Measurements from ENCODE around the gene ALDH1L1.

ALDH1L1 gene

DNA sequence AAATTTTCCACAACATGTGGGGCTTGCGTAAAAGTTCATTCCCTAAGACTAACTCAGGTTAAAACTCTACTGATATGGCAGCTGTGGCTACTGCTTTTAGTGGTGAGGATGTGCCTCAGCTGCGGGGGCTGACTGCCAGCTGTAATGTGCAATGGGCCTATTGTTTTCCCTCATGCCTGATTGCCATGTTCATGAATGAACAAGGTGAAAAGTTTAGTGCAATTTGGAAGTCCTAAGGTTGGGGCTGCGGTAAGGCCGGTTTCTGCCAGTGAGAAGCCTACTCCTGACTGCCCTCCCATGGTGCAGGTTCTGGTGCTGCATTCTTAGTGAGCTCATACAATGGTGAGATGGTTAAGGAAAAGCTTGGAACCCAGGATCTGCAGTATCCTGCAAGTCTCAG is 10.9 kb upstream of the ALDH1L1 start:
- no peak for DNase-seq

DNA sequence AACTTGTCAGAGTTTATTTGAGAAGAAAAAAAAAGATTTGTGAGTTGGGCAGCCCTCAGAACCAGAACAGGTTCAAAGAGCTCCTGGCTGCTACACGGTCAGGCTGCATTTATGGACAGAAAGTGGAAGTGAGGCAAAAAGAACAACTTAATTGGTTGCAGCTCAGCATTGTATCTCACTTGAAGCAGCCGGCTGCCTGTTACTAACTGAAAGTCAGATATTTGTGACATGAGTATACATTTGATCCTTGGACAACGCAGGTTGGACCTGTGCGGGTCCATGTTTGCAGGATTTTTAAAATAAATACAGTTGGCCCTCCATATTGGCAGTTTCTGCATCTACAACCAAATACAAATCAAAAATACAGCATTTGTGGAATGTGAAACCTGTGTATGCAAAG is 7.5 kb upstream of the ALDH1L1 start:
- DNase-seq = no peak

DNA sequence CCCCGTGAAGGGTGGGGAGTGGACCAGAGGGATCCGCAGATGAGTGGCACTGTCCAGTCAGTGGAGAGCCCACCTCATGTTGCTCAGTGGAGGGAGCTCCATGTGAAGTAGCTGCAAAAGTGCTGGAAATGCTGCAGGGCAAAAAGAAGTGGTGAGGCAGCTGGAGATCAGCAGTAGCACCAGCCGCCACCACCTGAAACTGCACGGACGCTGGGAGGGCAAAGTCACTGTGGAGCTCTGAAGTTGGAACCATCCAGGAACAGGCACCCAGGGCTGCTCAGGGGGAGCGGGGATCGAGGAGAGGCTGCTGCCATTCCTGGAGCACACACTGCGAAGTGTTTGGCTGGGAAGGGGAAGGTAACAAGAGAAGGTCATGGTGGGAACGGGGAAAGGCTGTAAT is 6.4 kb upstream of the ALDH1L1 start:
- no peak for DNase-seq

- no peak for DNase-seq
Observed at GRCh38 chr3:126186271-126186670, 5.9 kb upstream of the ALDH1L1 start.

GRCh38 chr3:126184465-126185000 is 4.1 kb upstream of the ALDH1L1 start:
- DNase-seq = no peak

GRCh38 chr3:126181398-126181725 is 976 bp upstream of the ALDH1L1 start:
- DNase-seq = no peak

- DNase-seq = no peak
Observed at GRCh38 chr3:126179825-126180476, 435 bp downstream of the ALDH1L1 start.

GRCh38 chr3:126170073-126170777 is 10.2 kb downstream of the ALDH1L1 start:
- no peak for DNase-seq

- DNase-seq = no peak
Observed at GRCh38 chr3:126167566-126167965, 12.8 kb downstream of the ALDH1L1 start.

GRCh38 chr3:126166009-126166408 is 14.4 kb downstream of the ALDH1L1 start:
- DNase-seq = no peak

DNA sequence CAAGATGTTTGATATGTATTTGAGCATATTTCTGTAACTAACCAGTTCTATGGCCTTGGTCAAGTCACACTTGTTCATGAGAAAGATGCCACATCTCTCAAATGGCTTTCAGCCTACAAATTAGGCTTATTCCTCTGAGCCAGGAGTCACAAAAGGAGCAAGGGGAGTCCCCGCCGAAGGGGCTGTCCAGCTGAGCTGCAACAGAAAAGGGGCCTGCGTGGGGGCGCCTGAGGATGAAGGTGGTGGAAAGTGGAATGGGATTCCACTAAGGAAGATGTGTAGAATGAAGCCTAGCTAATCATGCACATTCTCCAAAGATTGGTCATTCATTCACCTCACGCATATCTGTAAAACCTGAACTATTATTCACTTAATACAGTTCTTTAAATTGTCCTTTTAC is 19.1 kb downstream of the ALDH1L1 start:
- no peak for DNase-seq

DNA sequence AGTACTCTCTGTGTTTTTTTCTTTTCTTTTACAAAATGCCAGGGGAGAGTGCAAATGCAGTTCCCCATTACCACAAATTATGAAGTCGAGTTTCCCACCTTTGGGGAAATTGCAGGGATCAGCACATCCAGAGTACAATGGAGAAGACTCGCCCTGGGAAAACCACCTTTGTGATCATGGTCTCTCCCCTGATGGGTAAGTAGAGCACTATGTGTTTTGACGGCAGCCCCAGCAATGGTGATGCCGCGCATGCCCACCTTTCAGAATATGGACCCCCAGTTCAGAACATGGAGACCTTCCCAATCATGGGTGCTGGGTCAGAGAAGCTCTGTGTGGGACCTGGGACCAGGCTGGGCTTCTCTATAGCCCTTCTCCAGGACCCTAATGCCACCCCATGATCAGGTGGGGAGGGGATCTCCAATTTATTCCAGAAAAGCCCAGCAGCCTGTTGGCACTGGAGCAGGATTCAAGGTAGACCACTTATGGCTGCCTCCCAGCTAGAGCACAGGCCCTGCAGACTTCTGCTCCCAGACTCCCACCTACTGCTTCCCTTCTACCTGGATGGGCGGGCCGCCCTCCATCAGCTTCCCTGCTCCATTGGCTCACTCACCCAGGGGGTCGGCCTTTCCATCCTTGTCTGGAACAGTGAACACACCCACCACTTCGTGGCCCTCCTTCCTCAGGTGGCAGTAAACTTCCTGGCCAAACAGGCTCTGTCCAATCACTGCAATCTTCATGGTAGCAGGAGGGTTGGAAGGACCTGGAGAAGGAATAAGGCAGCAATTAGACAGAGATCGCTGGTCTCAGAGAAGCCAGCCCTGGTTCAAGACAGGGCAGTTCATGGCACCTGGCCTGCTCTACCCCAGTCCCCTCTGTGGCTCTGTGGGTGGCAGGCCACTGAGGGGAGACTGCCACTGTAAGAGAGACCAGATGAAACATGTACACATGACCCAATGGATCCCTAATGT is 19.9 kb downstream of the ALDH1L1 start:
- no peak for DNase-seq

GRCh38 chr3:126159476-126159875 is 20.9 kb downstream of the ALDH1L1 start:
- no peak for DNase-seq

GRCh38 chr3:126158912-126159454 is 21.4 kb downstream of the ALDH1L1 start:
- DNase-seq = no peak

- no peak for DNase-seq
Observed at GRCh38 chr3:126158016-126158911, 22.1 kb downstream of the ALDH1L1 start.

DNA sequence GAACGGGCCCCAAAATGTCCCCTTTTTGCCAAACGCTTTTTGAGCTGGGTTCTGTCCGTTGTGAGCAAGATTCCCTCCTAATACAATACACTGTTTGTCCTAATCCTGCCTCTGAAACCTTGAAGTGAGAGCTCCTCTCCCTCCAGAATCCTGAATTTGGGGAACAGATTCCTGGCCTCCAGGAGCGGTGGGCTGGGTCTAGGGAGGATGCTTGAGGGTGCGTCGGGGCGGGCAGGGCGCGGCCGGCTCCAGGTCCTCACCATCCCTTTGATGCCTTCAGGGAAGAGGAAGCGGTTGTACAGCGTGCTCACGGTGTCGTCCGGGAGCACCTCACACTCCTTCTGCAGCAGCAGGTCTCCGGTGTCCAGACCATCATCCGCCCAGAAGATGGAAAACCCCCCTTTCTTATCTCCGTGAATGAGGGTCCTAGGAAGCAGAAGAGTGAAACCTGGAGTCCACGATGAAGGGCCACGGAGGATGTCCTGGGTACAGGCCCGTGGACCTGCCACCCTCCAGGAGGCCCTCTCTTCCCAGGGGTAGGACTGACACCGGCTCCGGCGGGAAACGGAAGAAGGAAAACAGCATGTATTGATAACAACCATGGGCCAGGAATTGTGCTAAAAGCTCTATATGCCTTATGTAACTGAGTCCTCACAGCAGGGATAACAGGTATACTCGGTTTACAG is 23.2 kb downstream of the ALDH1L1 start:
- no peak for DNase-seq

DNA sequence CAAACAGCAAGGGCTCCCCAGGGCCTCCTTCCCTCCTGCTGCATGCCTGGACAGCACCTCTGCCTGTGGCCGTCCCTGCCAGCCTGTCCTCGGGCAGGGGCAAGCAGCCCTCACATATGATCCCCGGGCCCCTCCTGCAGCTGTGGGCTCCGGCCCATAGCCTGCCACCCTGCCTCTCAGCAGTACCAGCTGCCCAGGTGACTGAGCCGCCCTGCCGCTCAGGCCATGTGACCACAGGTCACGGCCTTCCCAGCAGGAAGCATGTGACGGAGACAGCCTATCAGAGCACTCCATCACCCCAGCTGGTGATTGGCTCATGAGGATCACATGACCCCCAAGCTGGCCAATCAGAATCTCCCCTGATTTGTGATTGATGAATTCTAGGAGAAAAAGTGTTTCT is 23.9 kb downstream of the ALDH1L1 start:
- DNase-seq = no peak

DNA sequence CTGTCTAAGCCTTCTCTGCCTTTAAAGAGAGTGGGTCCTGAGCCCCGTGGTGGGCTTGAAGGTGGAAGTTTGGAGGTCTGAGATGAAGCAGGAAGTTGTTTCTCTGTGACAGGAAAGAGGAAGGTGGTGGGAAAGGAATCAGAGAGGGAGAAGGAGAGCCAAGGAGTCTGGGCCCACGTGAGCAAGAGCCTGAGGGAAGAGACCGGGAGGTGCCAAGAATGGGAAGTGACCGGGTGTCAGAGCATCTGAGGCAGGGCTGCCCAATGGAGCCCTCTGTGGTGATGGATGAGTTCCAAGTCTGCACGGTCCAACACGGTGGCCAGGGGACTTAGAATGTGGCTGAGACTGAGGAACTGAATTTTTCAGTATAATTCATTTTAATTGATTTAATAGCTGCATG is 24.6 kb downstream of the ALDH1L1 start:
- DNase-seq = no peak

DNA sequence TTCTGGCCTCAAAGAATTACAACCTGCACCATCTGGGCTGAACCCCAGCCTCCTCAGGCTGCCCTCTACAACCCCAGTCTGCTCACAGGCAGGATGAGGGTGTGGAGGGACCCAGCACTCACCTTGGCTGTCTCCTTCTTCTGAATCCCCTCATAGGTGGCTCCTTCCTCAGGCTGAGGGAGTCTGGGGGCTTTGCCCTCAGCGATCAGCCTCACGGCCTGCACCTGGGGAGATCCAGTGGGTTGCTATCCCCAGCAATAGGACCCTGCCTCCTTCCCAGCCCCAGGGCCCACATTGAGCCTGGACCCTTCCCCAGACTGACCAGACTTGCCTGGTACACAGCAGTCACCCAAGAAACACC is 25.1 kb downstream of the ALDH1L1 start:
- DNase-seq = no peak

DNA sequence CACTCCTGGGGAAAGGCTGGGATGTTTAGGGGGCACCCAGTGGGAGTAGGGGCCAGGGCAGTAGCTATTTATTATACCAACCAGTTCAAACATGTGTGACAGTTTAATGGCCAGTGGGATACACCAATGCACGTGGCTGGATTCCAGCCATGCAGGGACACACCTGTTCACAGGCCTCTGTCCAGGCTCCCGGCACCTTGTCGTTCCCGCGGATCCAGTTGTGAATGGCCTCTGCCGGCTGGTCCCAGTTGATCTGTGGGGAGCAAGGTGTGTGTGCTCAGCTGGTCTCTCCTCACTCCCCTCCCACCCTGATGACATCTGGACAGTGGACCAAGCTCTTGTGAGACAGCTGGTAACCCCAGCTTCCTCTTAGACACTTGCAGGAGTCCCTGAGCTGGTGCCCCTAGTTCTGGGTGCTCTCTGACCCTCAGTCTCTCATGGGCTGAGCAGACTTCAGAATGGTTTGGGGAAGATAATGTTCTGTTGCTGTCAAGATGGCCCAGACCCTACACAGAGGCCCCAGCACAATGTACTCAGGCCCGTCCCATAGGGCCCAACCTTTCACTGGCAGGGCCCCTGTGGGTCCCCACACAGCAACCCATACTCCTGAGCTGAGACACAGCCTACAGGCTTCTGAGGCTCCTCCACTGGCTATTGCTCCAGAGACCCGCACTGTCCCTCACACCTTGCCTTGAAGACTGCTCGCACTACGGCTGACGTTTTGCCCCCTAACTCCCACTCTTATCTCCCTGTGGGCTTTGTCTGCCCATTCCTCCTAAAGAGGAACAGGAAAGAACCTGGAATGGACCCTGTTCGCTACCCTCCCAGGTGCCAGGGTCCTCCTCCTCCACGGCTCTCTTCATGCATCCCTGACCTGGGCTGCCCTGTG is 25.8 kb downstream of the ALDH1L1 start:
- no peak for DNase-seq

Measured in GF-D8 (cell line).